ENCODE data around the gene HSPB2.

HSPB2 gene

GRCh38 chr11:111939836-111940604 lies 27.5 kb downstream of the HSPB2 start:
- no peak for TF ChIP-seq ZNF274 (IDR thresholded peaks at IDR 0.05; ENCODE audit: low read depth, low read length)
- TF ChIP-seq YY1 (IDR thresholded peaks at IDR 0.05; ENCODE audit: insufficient read depth, insufficient read length) = no peak
- no peak for TF ChIP-seq SUZ12 (IDR thresholded peaks at IDR 0.05; ENCODE audit: extremely low read depth, insufficient read depth, insufficient read length)
- no peak for DNase-seq (ENCODE audit: low read depth, low spot score)
- Histone ChIP-seq H3K36me3 (ENCODE audit: insufficient read depth, insufficient read length, low read length) (no peaks in the 10 kb centered on the region), H3K4me1 (ENCODE audit: insufficient read depth, insufficient read length) (peaks cover 3% of the 10 kb centered on the region), H3K9ac (ENCODE audit: insufficient read length, low read depth) (no peak overlapping the region), H3K4me3 (ENCODE audit: insufficient read length, low read depth) (no peak overlapping the region), H3K27me3 (ENCODE audit: insufficient read depth, insufficient read length) (no peaks in the 10 kb centered on the region), H3K9me3 (ENCODE audit: insufficient read depth, low read length) (no peaks in the 10 kb centered on the region)

GRCh38 chr11:111941963-111942362 lies 29.4 kb downstream of the HSPB2 start:
- Histone ChIP-seq H3K27me3 (ENCODE audit: insufficient read depth, insufficient read length) (no peaks in the 10 kb centered on the region), H3K36me3 (ENCODE audit: insufficient read depth, insufficient read length, low read length) (no peaks in the 10 kb centered on the region), H3K9me3 (ENCODE audit: insufficient read depth, low read length) (no peaks in the 10 kb centered on the region), H3K9ac (ENCODE audit: insufficient read length, low read depth) (no peak overlapping the region), H3K4me1 (ENCODE audit: insufficient read depth, insufficient read length) (peaks cover 3% of the 10 kb centered on the region), H3K4me3 (ENCODE audit: insufficient read length, low read depth) (no peak overlapping the region)
- TF ChIP-seq ZNF274 (IDR thresholded peaks at IDR 0.05; ENCODE audit: low read depth, low read length) = no peak
- TF ChIP-seq SUZ12 (IDR thresholded peaks at IDR 0.05; ENCODE audit: extremely low read depth, insufficient read depth, insufficient read length) = no peak
- TF ChIP-seq YY1 (IDR thresholded peaks at IDR 0.05; ENCODE audit: insufficient read depth, insufficient read length) = no peak
- no peak for DNase-seq (ENCODE audit: low read depth, low spot score)

GRCh38 chr11:111942829-111943228 lies 30.3 kb downstream of the HSPB2 start:
- Histone ChIP-seq H3K27me3 (ENCODE audit: insufficient read depth, insufficient read length) (no peaks in the 10 kb centered on the region), H3K9ac (ENCODE audit: insufficient read length, low read depth) (no peak overlapping the region), H3K4me1 (ENCODE audit: insufficient read depth, insufficient read length) (peaks cover 3% of the 10 kb centered on the region), H3K36me3 (ENCODE audit: insufficient read depth, insufficient read length, low read length) (no peaks in the 10 kb centered on the region), H3K9me3 (ENCODE audit: insufficient read depth, low read length) (no peaks in the 10 kb centered on the region), H3K4me3 (ENCODE audit: insufficient read length, low read depth) (no peak overlapping the region)
- no peak for DNase-seq (ENCODE audit: low read depth, low spot score)
- TF ChIP-seq SUZ12 (IDR thresholded peaks at IDR 0.05; ENCODE audit: extremely low read depth, insufficient read depth, insufficient read length) (no peak), ZNF274 (IDR thresholded peaks at IDR 0.05; ENCODE audit: low read depth, low read length) (no peak), YY1 (IDR thresholded peaks at IDR 0.05; ENCODE audit: insufficient read depth, insufficient read length) (no peak)

- TF ChIP-seq SUZ12 (IDR thresholded peaks at IDR 0.05; ENCODE audit: extremely low read depth, insufficient read depth, insufficient read length) = no peak
- no peak for TF ChIP-seq ZNF274 (IDR thresholded peaks at IDR 0.05; ENCODE audit: low read depth, low read length)
- no peak for TF ChIP-seq YY1 (IDR thresholded peaks at IDR 0.05; ENCODE audit: insufficient read depth, insufficient read length)
- Histone ChIP-seq H3K9ac (ENCODE audit: insufficient read length, low read depth) (no peak overlapping the region), H3K4me1 (ENCODE audit: insufficient read depth, insufficient read length) (peaks cover 3% of the 10 kb centered on the region), H3K36me3 (ENCODE audit: insufficient read depth, insufficient read length, low read length) (no peaks in the 10 kb centered on the region), H3K4me3 (ENCODE audit: insufficient read length, low read depth) (no peak overlapping the region), H3K27me3 (ENCODE audit: insufficient read depth, insufficient read length) (no peaks in the 10 kb centered on the region), H3K9me3 (ENCODE audit: insufficient read depth, low read length) (no peaks in the 10 kb centered on the region)
- no peak for DNase-seq (ENCODE audit: low read depth, low spot score)
Measured at GRCh38 chr11:111944139-111944538, 31.6 kb downstream of the HSPB2 start.

GRCh38 chr11:111944651-111945051 lies 32.1 kb downstream of the HSPB2 start:
- no peak for TF ChIP-seq SUZ12 (IDR thresholded peaks at IDR 0.05; ENCODE audit: extremely low read depth, insufficient read depth, insufficient read length)
- peaks cover 3% of the 10 kb centered on the region for H3K4me1 ChIP-seq (ENCODE audit: insufficient read depth, insufficient read length)
- H3K9ac ChIP-seq (ENCODE audit: insufficient read length, low read depth) = no peak overlapping the region
- no peak for DNase-seq (ENCODE audit: low read depth, low spot score)
- H3K36me3 ChIP-seq (ENCODE audit: insufficient read depth, insufficient read length, low read length) = no peaks in the 10 kb centered on the region
- H3K27me3 ChIP-seq (ENCODE audit: insufficient read depth, insufficient read length) = no peaks in the 10 kb centered on the region
- H3K4me3 ChIP-seq (ENCODE audit: insufficient read length, low read depth) = no peak overlapping the region
- no peaks in the 10 kb centered on the region for H3K9me3 ChIP-seq (ENCODE audit: insufficient read depth, low read length)

GRCh38 chr11:111945198-111945597 lies 32.7 kb downstream of the HSPB2 start:
- Histone ChIP-seq H3K9ac (ENCODE audit: insufficient read length, low read depth) (no peak overlapping the region), H3K4me1 (ENCODE audit: insufficient read depth, insufficient read length) (peaks cover 3% of the 10 kb centered on the region), H3K27me3 (ENCODE audit: insufficient read depth, insufficient read length) (no peaks in the 10 kb centered on the region), H3K9me3 (ENCODE audit: insufficient read depth, low read length) (no peaks in the 10 kb centered on the region), H3K4me3 (ENCODE audit: insufficient read length, low read depth) (no peak overlapping the region), H3K36me3 (ENCODE audit: insufficient read depth, insufficient read length, low read length) (no peaks in the 10 kb centered on the region)
- no peak for DNase-seq (ENCODE audit: low read depth, low spot score)
- TF ChIP-seq ZNF274 (IDR thresholded peaks at IDR 0.05; ENCODE audit: low read depth, low read length) (no peak), SUZ12 (IDR thresholded peaks at IDR 0.05; ENCODE audit: extremely low read depth, insufficient read depth, insufficient read length) (no peak), YY1 (IDR thresholded peaks at IDR 0.05; ENCODE audit: insufficient read depth, insufficient read length) (no peak)

- no peak overlapping the region for H3K9ac ChIP-seq (ENCODE audit: insufficient read length, low read depth)
- H3K4me3 ChIP-seq (ENCODE audit: insufficient read length, low read depth) = no peak overlapping the region
- TF ChIP-seq YY1 (IDR thresholded peaks at IDR 0.05; ENCODE audit: insufficient read depth, insufficient read length) (no peak), SUZ12 (IDR thresholded peaks at IDR 0.05; ENCODE audit: extremely low read depth, insufficient read depth, insufficient read length) (no peak), ZNF274 (IDR thresholded peaks at IDR 0.05; ENCODE audit: low read depth, low read length) (no peak)
- peaks cover 3% of the 10 kb centered on the region for H3K4me1 ChIP-seq (ENCODE audit: insufficient read depth, insufficient read length)
- no peaks in the 10 kb centered on the region for H3K36me3 ChIP-seq (ENCODE audit: insufficient read depth, insufficient read length, low read length)
- H3K27me3 ChIP-seq (ENCODE audit: insufficient read depth, insufficient read length) = no peaks in the 10 kb centered on the region
- no peak for DNase-seq (ENCODE audit: low read depth, low spot score)
- H3K9me3 ChIP-seq (ENCODE audit: insufficient read depth, low read length) = peaks cover 5% of the 10 kb centered on the region; the same call in 1 of the 2 replicates
Measured at GRCh38 chr11:111946499-111946898, 34.0 kb downstream of the HSPB2 start.
